ENCODE results near the gene ZNF385D.
"Not testable (repeated sequence)": the region's sequence is repeated elsewhere in the genome, so short reads cannot be mapped to it uniquely, and the experiment has no call there.

The ZNF385D gene

GRCh38 chr3:21505711-21506460, 245.1 kb downstream of the ZNF385D start:
- DNase-seq, result no peak

GRCh38 chr3:21502656-21503055, 248.4 kb downstream of the ZNF385D start:
- no peak for DNase-seq

GRCh38 chr3:21500834-21501233, 250.2 kb downstream of the ZNF385D start:
- no peak for DNase-seq

GRCh38 chr3:21490671-21491070, 260.3 kb downstream of the ZNF385D start:
- not testable (repeated sequence) for DNase-seq

GRCh38 chr3:21487520-21487919, 263.5 kb downstream of the ZNF385D start:
- DNase-seq, result no peak

GRCh38 chr3:21486024-21486935, 264.7 kb downstream of the ZNF385D start:
- not testable (repeated sequence) for DNase-seq

GRCh38 chr3:21484828-21485144, 266.2 kb downstream of the ZNF385D start:
- peak; percentile 47 for DNase-seq

GRCh38 chr3:21484057-21484827, 266.8 kb downstream of the ZNF385D start:
- DNase-seq, result peak; percentile 13

GRCh38 chr3:21481991-21482390, 269.0 kb downstream of the ZNF385D start:
- DNase-seq, result no peak

GRCh38 chr3:21477541-21478288, 273.3 kb downstream of the ZNF385D start:
- DNase-seq, result no peak

- DNase-seq, result no peak
These were observed 284.5 kb downstream of the ZNF385D start for GRCh38 chr3:21466476-21466875.

GRCh38 chr3:21464746-21465145, 286.3 kb downstream of the ZNF385D start:
- no peak for DNase-seq

- no peak for DNase-seq
These were observed 287.7 kb downstream of the ZNF385D start for GRCh38 chr3:21463319-21463718.

- DNase-seq, result no peak
These were observed 288.9 kb downstream of the ZNF385D start for GRCh38 chr3:21462141-21462540.

- no peak for DNase-seq
These were observed 293.9 kb downstream of the ZNF385D start for GRCh38 chr3:21457084-21457483.

GRCh38 chr3:21449738-21450137, 301.3 kb downstream of the ZNF385D start:
- DNase-seq, result no peak

- no peak for DNase-seq
These were observed 303.4 kb downstream of the ZNF385D start for GRCh38 chr3:21447476-21448151.

- no peak for DNase-seq
These were observed 304.0 kb downstream of the ZNF385D start for GRCh38 chr3:21446945-21447475.

GRCh38 chr3:21446027-21446426, 305.0 kb downstream of the ZNF385D start:
- DNase-seq, result no peak

GRCh38 chr3:21441821-21442220, 309.2 kb downstream of the ZNF385D start:
- no peak for DNase-seq

- no peak for DNase-seq
These were observed 314.2 kb downstream of the ZNF385D start for GRCh38 chr3:21436835-21437234.

GRCh38 chr3:21435871-21436270, 315.1 kb downstream of the ZNF385D start:
- no peak for DNase-seq

Measured in inflammatory macrophage treated with lipopolysaccharide for 4 hours (primary cell).